DND-41 (cell line): Measurements from ENCODE around the gene TOP3B.

Source experiments
- CTCF ChIP-seq: IDR thresholded peaks from 2 replicates; pipeline ENCODE4 v1.5.1; 2012; ENCODE audit warnings: borderline replicate concordance, low read length, moderate library complexity, mild to moderate bottlenecking; ENCODE audit not compliant: poor library complexity, severe bottlenecking; ENCODE audit errors: extremely low read depth
- EZH2 ChIP-seq: IDR thresholded peaks from 3 replicates; pipeline ENCODE4 v1.6.1; 2012; ENCODE audit warnings: borderline replicate concordance, low read depth, mild to moderate bottlenecking, moderate library complexity, low read length, inconsistent platforms; ENCODE audit not compliant: severe bottlenecking

GRCh38 chr22:22022255-22022840, 39.8 kb upstream of the TOP3B start:
- TF ChIP-seq CTCF (no peak), EZH2 (no peak)
